ENCODE results near the gene SRRM4.

Gene SRRM4

GRCh38 chr12:119115296-119115905 is 134.1 kb downstream of the SRRM4 start:
- WGBS (ENCODE audit: extremely low coverage, insufficient coverage, insufficient read length): no CpG with 5 or more reads among the region's 2 CpGs
- Histone ChIP-seq H4K8ac (ENCODE audit: low read depth, low read length) (no peak overlapping the region), H3K79me1 (ENCODE audit: low read length) (no peaks in the 10 kb centered on the region)

DNA sequence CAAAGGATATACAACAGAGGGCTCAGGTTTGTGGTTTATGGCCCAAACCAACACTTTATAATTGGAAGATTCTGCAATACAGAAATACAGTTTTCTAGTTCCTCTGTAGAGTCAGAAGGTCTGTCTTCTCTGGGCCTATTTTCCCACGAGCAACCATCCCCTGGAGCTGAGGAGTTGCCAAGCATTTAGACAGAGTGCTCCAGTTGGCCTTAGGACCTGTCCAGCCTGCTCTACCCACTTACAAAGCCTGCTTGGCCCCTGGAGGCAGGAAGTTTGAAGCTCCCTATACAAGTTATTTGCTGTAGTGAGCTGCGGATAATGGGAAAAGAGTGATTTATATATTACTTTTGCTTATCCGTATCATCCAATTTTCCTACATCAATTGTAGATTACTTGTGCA is 136.6 kb downstream of the SRRM4 start:
- Histone ChIP-seq H4K8ac (ENCODE audit: low read depth, low read length) (no peak overlapping the region), H2BK5ac (ENCODE audit: low read depth, low read length, poor library complexity) (no peak overlapping the region), H3K79me1 (ENCODE audit: low read length) (no peaks in the 10 kb centered on the region), H2BK12ac (ENCODE audit: low read length) (no peak overlapping the region), H4K91ac (ENCODE audit: low read depth, low read length) (no peak overlapping the region), H3K23ac (ENCODE audit: low read length) (no peak overlapping the region), H3K4me3 (ENCODE audit: low read depth, low read length) (no peak overlapping the region), H3K9ac (ENCODE audit: low read length) (no peak overlapping the region), H3K4me2 (ENCODE audit: low read length) (no peak overlapping the region), H2AFZ (ENCODE audit: insufficient read depth, low read length, poor library complexity) (no peak overlapping the region), H3K27ac (ENCODE audit: low read depth, low read length) (no peak overlapping the region), H3K36me3 (ENCODE audit: control insufficient read depth in 1 of 2, insufficient read depth in 2 of 2, low read length in 2 of 2) (no peaks in the 10 kb centered on the region), H3K79me2 (ENCODE audit: control insufficient read depth, insufficient read depth, low read length, poor library complexity) (no peaks in the 10 kb centered on the region), H3K14ac (ENCODE audit: low read length) (no peak overlapping the region), H3K27me3 (ENCODE audit: insufficient read depth, low read length) (no peaks in the 10 kb centered on the region), H2BK120ac (ENCODE audit: insufficient read depth, low read length, poor library complexity) (no peak overlapping the region), H4K12ac (ENCODE audit: low read depth, low read length) (no peak overlapping the region), H3K4me1 (ENCODE audit: control insufficient read depth in 1 of 2, insufficient read depth in 2 of 2, low read length in 2 of 2) (peaks cover 6 to 13% of the 10 kb centered on the region in 2 experiments), H3K4ac (ENCODE audit: low read depth, low read length) (no peak overlapping the region), H3K9me3 (ENCODE audit: insufficient read depth, low read depth, low read length) (no peaks in the 10 kb centered on the region), H2AK5ac (ENCODE audit: low read length) (no peak overlapping the region), H3K18ac (ENCODE audit: low read length) (no peak overlapping the region)
- no CpG with 5 or more reads among the region's 3 CpGs for WGBS (ENCODE audit: extremely low coverage, insufficient coverage, insufficient read length)
- DNase-seq: no peak

More at GRCh38 chr12:119115296-119115905, 134.1 kb downstream of the SRRM4 start:
- Histone ChIP-seq H2AK5ac (ENCODE audit: low read length) (no peak overlapping the region), H2BK5ac (ENCODE audit: low read depth, low read length, poor library complexity) (no peak overlapping the region), H3K18ac (ENCODE audit: low read length) (no peak overlapping the region), H3K79me2 (ENCODE audit: control insufficient read depth, insufficient read depth, low read length, poor library complexity) (no peaks in the 10 kb centered on the region), H2BK120ac (ENCODE audit: insufficient read depth, low read length, poor library complexity) (no peak overlapping the region), H2BK12ac (ENCODE audit: low read length) (no peak overlapping the region), H4K91ac (ENCODE audit: low read depth, low read length) (no peak overlapping the region), H3K14ac (ENCODE audit: low read length) (no peak overlapping the region), H3K9me3 (ENCODE audit: insufficient read depth, low read depth, low read length) (peaks cover under 1% of the 10 kb centered on the region), H3K4me3 (ENCODE audit: low read depth, low read length) (no peak overlapping the region), H3K27me3 (ENCODE audit: insufficient read depth, low read length) (no peaks in the 10 kb centered on the region), H3K4ac (ENCODE audit: low read depth, low read length) (no peak overlapping the region), H3K4me1 (ENCODE audit: control insufficient read depth in 1 of 2, insufficient read depth in 2 of 2, low read length in 2 of 2) (peaks cover 6 to 13% of the 10 kb centered on the region in 2 experiments), H2AFZ (ENCODE audit: insufficient read depth, low read length, poor library complexity) (no peak overlapping the region), H3K36me3 (ENCODE audit: control insufficient read depth in 1 of 2, insufficient read depth in 2 of 2, low read length in 2 of 2) (no peaks in the 10 kb centered on the region), H3K23ac (ENCODE audit: low read length) (no peak overlapping the region), H4K12ac (ENCODE audit: low read depth, low read length) (no peak overlapping the region), H3K27ac (ENCODE audit: low read depth, low read length) (no peak overlapping the region), H3K4me2 (ENCODE audit: low read length) (no peak overlapping the region), H3K9ac (ENCODE audit: low read length) (no peak overlapping the region)
- peak; percentile 28 to 76 for DNase-seq

DNA sequence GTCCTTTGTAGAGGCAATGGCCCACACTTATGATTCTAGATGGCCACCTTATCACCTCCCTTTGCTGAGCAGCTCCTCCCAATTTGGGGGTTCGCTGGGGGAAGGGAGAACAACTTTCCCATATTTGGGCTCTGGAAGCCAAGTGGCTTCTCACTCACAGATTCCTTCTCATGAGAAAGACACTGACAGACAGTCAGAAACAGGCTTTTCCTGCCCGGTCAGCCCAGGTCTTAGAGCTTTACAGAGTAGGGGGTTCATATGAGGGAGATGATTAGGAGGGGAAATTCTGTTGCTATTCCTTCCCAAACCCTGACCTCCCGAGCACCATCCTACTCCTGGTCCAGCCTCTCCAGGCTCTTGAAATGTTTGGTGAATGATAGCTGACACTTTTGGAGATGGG is 137.3 kb downstream of the SRRM4 start:
- H3K4me1 ChIP-seq (ENCODE audit: control insufficient read depth in 1 of 2, insufficient read depth in 2 of 2, low read length in 2 of 2): peaks cover 6 to 13% of the 10 kb centered on the region in 2 experiments
- H3K4ac ChIP-seq (ENCODE audit: low read depth, low read length): no peak overlapping the region
- H3K9me3 ChIP-seq (ENCODE audit: insufficient read depth, low read depth, low read length): no peaks in the 10 kb centered on the region

DNA sequence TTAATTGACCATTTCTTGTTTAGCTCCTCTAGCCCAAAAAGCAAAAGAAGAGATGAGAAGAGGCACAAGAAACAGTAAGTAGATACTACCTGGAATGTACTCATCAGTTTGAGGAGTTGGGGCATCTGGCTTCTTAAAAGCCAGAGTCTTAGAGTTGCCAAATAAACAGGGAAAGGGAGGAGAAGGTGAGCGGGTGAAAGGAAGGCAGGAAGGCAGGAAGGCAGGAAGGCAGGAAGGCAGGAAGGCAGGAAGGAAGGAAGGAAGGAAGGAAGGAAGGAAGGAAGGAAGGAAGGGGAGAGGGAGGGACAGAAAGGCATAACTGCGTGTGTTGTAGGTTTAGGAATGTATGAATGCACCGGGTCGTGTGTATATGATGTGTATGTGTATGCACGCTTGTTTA is 140.7 kb downstream of the SRRM4 start:
- Histone ChIP-seq H2BK12ac (ENCODE audit: low read length) (no peak overlapping the region), H3K4me2 (ENCODE audit: low read length) (no peak overlapping the region), H3K27ac (ENCODE audit: low read depth, low read length) (no peak overlapping the region), H3K9ac (ENCODE audit: low read length) (no peak overlapping the region), H2BK120ac (ENCODE audit: insufficient read depth, low read length, poor library complexity) (no peak overlapping the region), H4K8ac (ENCODE audit: low read depth, low read length) (no peak overlapping the region), H2BK5ac (ENCODE audit: low read depth, low read length, poor library complexity) (no peak overlapping the region), H3K14ac (ENCODE audit: low read length) (no peak overlapping the region), H4K91ac (ENCODE audit: low read depth, low read length) (no peak overlapping the region), H3K4ac (ENCODE audit: low read depth, low read length) (no peak overlapping the region), H3K9me3 (ENCODE audit: insufficient read depth, low read depth, low read length) (no peaks in the 10 kb centered on the region), H3K23ac (ENCODE audit: low read length) (no peak overlapping the region), H3K4me1 (ENCODE audit: control insufficient read depth in 1 of 2, insufficient read depth in 2 of 2, low read length in 2 of 2) (peaks cover 6 to 13% of the 10 kb centered on the region in 2 experiments), H3K79me2 (ENCODE audit: control insufficient read depth, insufficient read depth, low read length, poor library complexity) (no peaks in the 10 kb centered on the region), H3K79me1 (ENCODE audit: low read length) (no peaks in the 10 kb centered on the region), H2AFZ (ENCODE audit: insufficient read depth, low read length, poor library complexity) (no peak overlapping the region), H3K27me3 (ENCODE audit: insufficient read depth, low read length) (no peaks in the 10 kb centered on the region), H2AK5ac (ENCODE audit: low read length) (no peak overlapping the region), H4K12ac (ENCODE audit: low read depth, low read length) (no peak overlapping the region), H3K4me3 (ENCODE audit: low read depth, low read length) (no peak overlapping the region), H3K18ac (ENCODE audit: low read length) (no peak overlapping the region), H3K36me3 (ENCODE audit: control insufficient read depth in 1 of 2, insufficient read depth in 2 of 2, low read length in 2 of 2) (no peaks in the 10 kb centered on the region)
- WGBS (ENCODE audit: extremely low coverage, insufficient coverage, insufficient read length): 100% methylated on average over 3 of the region's 5 CpGs
- no peak for DNase-seq

More for the DNA sequence above, 137.3 kb downstream of the SRRM4 start:
- Histone ChIP-seq H3K79me2 (ENCODE audit: control insufficient read depth, insufficient read depth, low read length, poor library complexity) (no peaks in the 10 kb centered on the region), H3K14ac (ENCODE audit: low read length) (no peak overlapping the region), H4K8ac (ENCODE audit: low read depth, low read length) (no peak overlapping the region), H3K27ac (ENCODE audit: low read depth, low read length) (no peak overlapping the region), H3K4me3 (ENCODE audit: low read depth, low read length) (no peak overlapping the region), H3K36me3 (ENCODE audit: control insufficient read depth in 1 of 2, insufficient read depth in 2 of 2, low read length in 2 of 2) (no peaks in the 10 kb centered on the region), H4K91ac (ENCODE audit: low read depth, low read length) (no peak overlapping the region), H3K23ac (ENCODE audit: low read length) (no peak overlapping the region), H3K79me1 (ENCODE audit: low read length) (no peaks in the 10 kb centered on the region), H2BK12ac (ENCODE audit: low read length) (no peak overlapping the region), H2BK120ac (ENCODE audit: insufficient read depth, low read length, poor library complexity) (no peak overlapping the region), H3K9ac (ENCODE audit: low read length) (no peak overlapping the region), H3K27me3 (ENCODE audit: insufficient read depth, low read length) (no peaks in the 10 kb centered on the region), H2BK5ac (ENCODE audit: low read depth, low read length, poor library complexity) (peak overlapping the region; percentile 6), H3K4me2 (ENCODE audit: low read length) (peak overlapping the region; percentile 46), H2AK5ac (ENCODE audit: low read length) (no peak overlapping the region), H3K18ac (ENCODE audit: low read length) (no peak overlapping the region), H2AFZ (ENCODE audit: insufficient read depth, low read length, poor library complexity) (no peak overlapping the region), H4K12ac (ENCODE audit: low read depth, low read length) (no peak overlapping the region)
- no peak for DNase-seq
- no CpG with 5 or more reads among the region's 3 CpGs for WGBS (ENCODE audit: extremely low coverage, insufficient coverage, insufficient read length)

Measured in trophoblast cell (in vitro differentiated cells and primary cell).